WERI-Rb-1 (cell line): ENCODE results near the gene MTX1.

Experiments
- DNase-seq: peaks from one replicate; pipeline ENCODE4 v3.0.0-alpha.2; 2020
- H3K27ac ChIP-seq: fragments of 250-450 bp; sonication (Bioruptor Pico); 2 replicates; pipeline ENCODE4 v1.5.1; 2020; ENCODE audit warnings: mild to moderate bottlenecking, moderate library complexity
- H3K27me3 ChIP-seq: fragments of 250-450 bp; sonication (Bioruptor Pico); 2 replicates; pipeline ENCODE4 v1.5.1; 2021; ENCODE audit warnings: mild to moderate bottlenecking, low read depth, moderate library complexity; ENCODE audit not compliant: insufficient read depth, severe bottlenecking
- H3K36me3 ChIP-seq: fragments of 250-450 bp; sonication (Bioruptor Pico); 2 replicates; pipeline ENCODE4 v1.5.1; 2020; ENCODE audit warnings: mild to moderate bottlenecking, moderate library complexity
- H3K4me3 ChIP-seq: 2 replicates; pipeline ENCODE4 v1.5.1; 2011; ENCODE audit warnings: low read depth, mild to moderate bottlenecking, control low read depth, low read length
- H3K9me3 ChIP-seq: fragments of 250-450 bp; sonication (Bioruptor Pico); 2 replicates; pipeline ENCODE4 v1.5.1; 2021; ENCODE audit warnings: mild to moderate bottlenecking, moderate library complexity; ENCODE audit not compliant: severe bottlenecking
- CTCF ChIP-seq: IDR thresholded peaks from 2 replicates; pipeline ENCODE4 v1.5.1; 2011; ENCODE audit warnings: low read depth, mild to moderate bottlenecking, control low read depth, inconsistent platforms, low read length

Gene MTX1

GRCh38 chr1:155174324-155175280 lies 33.9 kb upstream of the MTX1 start:
- no peak for TF ChIP-seq CTCF
- Histone ChIP-seq H3K36me3 (peaks cover 29% of the 10 kb centered on the region), H3K27ac (no peak overlapping the region), H3K4me3 (peak overlapping the region; percentile 85), H3K9me3 (no peaks in the 10 kb centered on the region), H3K27me3 (no peaks in the 10 kb centered on the region)
- peak; percentile 70 for DNase-seq

- Histone ChIP-seq H3K27me3 (no peaks in the 10 kb centered on the region), H3K4me3 (no peak overlapping the region), H3K27ac (no peak overlapping the region), H3K36me3 (peaks cover 33% of the 10 kb centered on the region), H3K9me3 (no peaks in the 10 kb centered on the region)
- peak; percentile 21 for DNase-seq
- TF ChIP-seq CTCF: no peak
Measured at GRCh38 chr1:155175281-155175926, 33.1 kb upstream of the MTX1 start.

- peak; percentile 52 for TF ChIP-seq CTCF
- Histone ChIP-seq H3K9me3 (no peaks in the 10 kb centered on the region), H3K27me3 (no peaks in the 10 kb centered on the region), H3K27ac (no peak overlapping the region), H3K36me3 (peaks cover 33% of the 10 kb centered on the region), H3K4me3 (no peak overlapping the region)
- peak; percentile 43 for DNase-seq
Measured at GRCh38 chr1:155175927-155176371, 32.5 kb upstream of the MTX1 start.

- Histone ChIP-seq H3K27me3 (no peaks in the 10 kb centered on the region), H3K27ac (no peak overlapping the region), H3K4me3 (no peak overlapping the region), H3K9me3 (no peaks in the 10 kb centered on the region), H3K36me3 (peaks cover 32% of the 10 kb centered on the region)
- peak; percentile 100 for TF ChIP-seq CTCF
- DNase-seq: peak; percentile 94
Measured at GRCh38 chr1:155176544-155177071, 31.9 kb upstream of the MTX1 start.

- peaks cover 30% of the 10 kb centered on the region for H3K36me3 ChIP-seq
- no peak overlapping the region for H3K27ac ChIP-seq
- no peaks in the 10 kb centered on the region for H3K9me3 ChIP-seq
- peak; percentile 11 for DNase-seq
- TF ChIP-seq CTCF: no peak
- no peaks in the 10 kb centered on the region for H3K27me3 ChIP-seq
- H3K4me3 ChIP-seq: no peak overlapping the region
Measured at GRCh38 chr1:155177192-155177917, 31.1 kb upstream of the MTX1 start.
